ENCODE results near the gene PPP1R7.

PPP1R7 gene

DNA sequence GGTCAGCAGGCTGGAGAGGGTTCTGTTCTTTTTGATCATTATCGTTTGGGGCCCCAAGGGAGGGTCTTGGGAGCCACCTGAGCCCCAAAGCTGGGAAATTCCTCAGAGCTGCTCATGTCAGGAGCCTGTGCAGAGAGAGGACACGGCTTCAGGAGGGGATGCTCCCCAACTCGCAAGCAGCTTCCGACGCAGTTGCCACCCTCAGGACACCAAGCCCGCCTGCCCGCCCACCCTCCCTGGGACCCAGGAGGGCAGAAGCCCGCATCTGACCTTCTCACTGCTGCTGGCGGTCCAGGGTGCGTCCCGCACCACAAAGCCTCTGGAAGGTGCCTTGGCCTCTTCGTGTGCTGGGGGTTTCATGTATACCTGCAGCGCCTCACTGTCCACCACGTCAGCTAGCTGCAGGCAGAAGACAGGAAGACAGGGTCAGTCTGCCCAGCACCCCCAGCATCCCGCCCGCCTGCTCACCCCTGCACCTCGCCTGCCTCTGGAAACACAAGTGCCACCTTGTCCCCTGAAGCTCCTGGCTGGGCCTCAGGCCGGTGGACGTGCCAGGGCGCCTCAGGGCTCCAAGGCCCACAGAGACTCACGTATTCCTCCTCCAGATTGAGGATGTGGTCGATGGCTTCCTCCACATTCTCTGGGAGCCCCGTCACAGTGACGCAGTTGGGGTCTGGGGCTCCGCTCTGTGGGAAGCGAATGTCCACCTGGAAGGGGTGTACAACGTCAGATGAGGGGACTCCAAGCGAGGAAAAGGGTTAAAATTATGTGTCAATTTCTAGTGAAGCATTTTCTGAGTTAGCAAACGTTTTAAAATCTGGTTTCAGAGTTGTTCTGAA is 79.5 kb downstream of the PPP1R7 start:
- Histone ChIP-seq H3K4me3 (ENCODE audit: low read length, poor library complexity, severe bottlenecking) (no peak overlapping the region), H3K4me1 (ENCODE audit: insufficient read depth, low read length, poor library complexity, severe bottlenecking) (no peaks in the 10 kb centered on the region), H3K36me3 (ENCODE audit: insufficient read depth, low read length) (peaks cover 55% of the 10 kb centered on the region; the same call in 1 of the 2 replicates), H3K9me3 (ENCODE audit: insufficient read depth, low read depth, low read length) (no peaks in the 10 kb centered on the region), H3K79me2 (ENCODE audit: insufficient read depth, low read length) (no peaks in the 10 kb centered on the region), H3K27me3 (ENCODE audit: insufficient read depth, low read length, poor library complexity, severe bottlenecking) (no peaks in the 10 kb centered on the region), H3K4me2 (ENCODE audit: low read depth, low read length, poor library complexity, severe bottlenecking) (no peak overlapping the region), H4K20me1 (ENCODE audit: insufficient read depth, low read length, poor library complexity, severe bottlenecking) (no peaks in the 10 kb centered on the region), H3F3A (ENCODE audit: low read depth) (no peaks in the 10 kb centered on the region), H3K9ac (ENCODE audit: low read depth, low read length, poor library complexity, severe bottlenecking) (no peak overlapping the region), H3K9me2 (replicated peaks; ENCODE audit: low read depth, low read length) (no peaks in the 10 kb centered on the region), H2AFZ (ENCODE audit: low read length) (no peak overlapping the region)
- no peak for TF ChIP-seq CTCF (conservative IDR thresholded peaks at IDR 0.05; ENCODE audit: low read length)
- no peak for TF ChIP-seq EZH2phosphoT487 (IDR thresholded peaks at IDR 0.05; ENCODE audit: borderline replicate concordance)

GRCh38 chr2:241230435-241230834 is 80.2 kb downstream of the PPP1R7 start:
- no peak overlapping the region for H3K9ac ChIP-seq (ENCODE audit: low read depth, low read length, poor library complexity, severe bottlenecking)
- H3K4me3 ChIP-seq (ENCODE audit: low read length, poor library complexity, severe bottlenecking), result no peak overlapping the region
- no peak overlapping the region for H2AFZ ChIP-seq (ENCODE audit: low read length)
- H3K9me2 ChIP-seq (replicated peaks; ENCODE audit: low read depth, low read length), result no peaks in the 10 kb centered on the region
- H3K27me3 ChIP-seq (ENCODE audit: insufficient read depth, low read length, poor library complexity, severe bottlenecking), result no peaks in the 10 kb centered on the region
- H4K20me1 ChIP-seq (ENCODE audit: insufficient read depth, low read length, poor library complexity, severe bottlenecking), result no peaks in the 10 kb centered on the region
- H3K36me3 ChIP-seq (ENCODE audit: insufficient read depth, low read length), result peaks cover 62% of the 10 kb centered on the region; the same call in 1 of the 2 replicates
- no peak overlapping the region for H3K4me2 ChIP-seq (ENCODE audit: low read depth, low read length, poor library complexity, severe bottlenecking)
- H3K4me1 ChIP-seq (ENCODE audit: insufficient read depth, low read length, poor library complexity, severe bottlenecking), result no peaks in the 10 kb centered on the region
- H3K79me2 ChIP-seq (ENCODE audit: insufficient read depth, low read length), result no peaks in the 10 kb centered on the region
- no peaks in the 10 kb centered on the region for H3F3A ChIP-seq (ENCODE audit: low read depth)
- H3K9me3 ChIP-seq (ENCODE audit: insufficient read depth, low read depth, low read length), result no peaks in the 10 kb centered on the region
- TF ChIP-seq CTCF (conservative IDR thresholded peaks at IDR 0.05; ENCODE audit: low read length), result no peak
- no peak for TF ChIP-seq EZH2phosphoT487 (IDR thresholded peaks at IDR 0.05; ENCODE audit: borderline replicate concordance)

GRCh38 chr2:241232736-241233575 is 82.7 kb downstream of the PPP1R7 start:
- Histone ChIP-seq H2AFZ (ENCODE audit: low read length) (no peak overlapping the region), H3K9me2 (replicated peaks; ENCODE audit: low read depth, low read length) (no peaks in the 10 kb centered on the region), H4K20me1 (ENCODE audit: insufficient read depth, low read length, poor library complexity, severe bottlenecking) (no peaks in the 10 kb centered on the region), H3K79me2 (ENCODE audit: insufficient read depth, low read length) (no peaks in the 10 kb centered on the region), H3K9ac (ENCODE audit: low read depth, low read length, poor library complexity, severe bottlenecking) (no peak overlapping the region), H3K4me2 (ENCODE audit: low read depth, low read length, poor library complexity, severe bottlenecking) (no peak overlapping the region), H3K27me3 (ENCODE audit: insufficient read depth, low read length, poor library complexity, severe bottlenecking) (no peaks in the 10 kb centered on the region), H3K4me1 (ENCODE audit: insufficient read depth, low read length, poor library complexity, severe bottlenecking) (no peaks in the 10 kb centered on the region), H3F3A (ENCODE audit: low read depth) (no peaks in the 10 kb centered on the region), H3K4me3 (ENCODE audit: low read length, poor library complexity, severe bottlenecking) (no peak overlapping the region), H3K36me3 (ENCODE audit: insufficient read depth, low read length) (peaks cover 82% of the 10 kb centered on the region; the same call in 1 of the 2 replicates), H3K9me3 (ENCODE audit: insufficient read depth, low read depth, low read length) (no peaks in the 10 kb centered on the region)
- TF ChIP-seq EZH2phosphoT487 (IDR thresholded peaks at IDR 0.05; ENCODE audit: borderline replicate concordance) (no peak), CTCF (conservative IDR thresholded peaks at IDR 0.05; ENCODE audit: low read length) (no peak)

Data from Loucy (cell line).